ENCODE measurements around the gene BTBD19. TPM values are rescaled to one million over a fixed set of nuclear protein-coding genes. Genes with fewer than 3 reads are reported as not detected.

The BTBD19 gene
- total and polyA plus RNA-seq, 9 of the 15 experiments (the other 6 are each of a cell fraction or from before 2014, with no cell fraction given), result 0.22 to 2.0 (median 0.95) TPM

DNA sequence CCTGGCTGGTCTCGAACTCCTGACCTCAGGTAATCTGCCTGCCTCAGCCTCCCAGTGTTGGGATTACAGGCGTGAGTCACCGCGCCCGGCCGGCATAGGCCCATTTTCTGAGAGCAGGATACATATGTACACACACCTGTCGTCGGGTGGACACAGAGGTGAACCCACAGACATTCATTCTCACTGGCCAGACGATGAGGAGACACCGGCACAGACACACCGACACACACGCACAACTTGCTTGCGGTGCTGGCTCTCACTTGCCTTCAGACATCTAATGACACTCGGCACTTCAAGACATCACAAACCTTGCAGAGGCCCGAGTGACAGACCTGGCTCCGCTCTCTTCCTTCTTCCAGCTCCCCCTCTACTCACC, 34.2 kb downstream of the BTBD19 start:
- Histone ChIP-seq H3K4me2 (ENCODE audit: insufficient read depth, low read length) (peak overlapping the region; percentile 82), H3K79me2 (ENCODE audit: control insufficient read depth, insufficient read depth, low read length) (no peaks in the 10 kb centered on the region), H3K27ac (ENCODE audit: extremely low read depth, low read depth, low read length) (no peak overlapping the region; the same call in 2 of the 3 replicates), H3K36me3 (ENCODE audit: control insufficient read depth, insufficient read depth, low read length) (no peaks in the 10 kb centered on the region), H3K9ac (ENCODE audit: insufficient read depth in 1 of 2, low read depth in 2 of 2, low read length in 2 of 2) (peak overlapping the region; percentile 58 to 95; a peak in 3 of 4 replicates), H3K4me1 (replicated peaks in 1 of 2; ENCODE audit: control insufficient read depth in 2 of 2, insufficient read depth in 2 of 2, low read length in 2 of 2) (peaks cover 5 to 17% of the 10 kb centered on the region in 2 experiments; a peak in 3 of 5 replicates), H3K4me3 (peak overlapping the region; percentile 56), H3K9me1 (ENCODE audit: control insufficient read depth, insufficient read depth, low read length) (no peaks in the 10 kb centered on the region), H3K9me3 (replicated peaks; ENCODE audit: control insufficient read depth, insufficient read depth, low read depth, low read length) (no peaks in the 10 kb centered on the region), H3K27me3 (ENCODE audit: control insufficient read depth in 2 of 2, insufficient read depth in 2 of 2, low read length in 2 of 2) (no peaks in the 10 kb centered on the region), H4K20me1 (replicated peaks; ENCODE audit: control insufficient read depth, insufficient read depth, low read length) (no peaks in the 10 kb centered on the region), H2AFZ (ENCODE audit: low read depth, low read length) (peak overlapping the region; percentile 86)
- peak in 1 of 4 experiments; percentile 47 for DNase-seq (ENCODE audit: extremely low read depth in 1 of 4, low spot score in 3 of 4)
- peak; percentile 57 for FAIRE-seq
- CTCF ChIA-PET (ENCODE audit: low intra/inter-chr PET ratio), result no interaction called here
- BruUV-seq (replicated peaks), result no TSS peak
- TF ChIP-seq HDAC8 (tag; IDR thresholded peaks at IDR 0.05) (no peak), SIN3A (IDR thresholded peaks at IDR 0.05; ENCODE audit: borderline replicate concordance in 2 of 2, control insufficient read depth in 1 of 2, low read depth in 2 of 2, low read length in 2 of 2) (0 out of 4 replicates have a peak, but pooled peaks of 1 of the 2 experiments have one; percentile 17), CBFA2T3 (IDR thresholded peaks at IDR 0.05) (peak; percentile 54), KDM1A (IDR thresholded peaks at IDR 0.05) (peak; percentile 15 to 44; a peak in 1 of 4 replicates), BCOR (IDR thresholded peaks at IDR 0.05) (peak; percentile 60; the same call in 1 of the 2 replicates), ZNF224 (CRISPR knock-in tag; IDR thresholded peaks at IDR 0.05) (0 out of 2 replicates have a peak, but pooled peaks have one; percentile 33), FOXK1 (CRISPR knock-in tag; IDR thresholded peaks at IDR 0.05; ENCODE audit: borderline replicate concordance) (no peak), TOE1 (IDR thresholded peaks at IDR 0.05; ENCODE audit: borderline replicate concordance) (0 out of 2 replicates have a peak, but pooled peaks have one; percentile 6), TOE1 (CRISPR knock-in tag; IDR thresholded peaks at IDR 0.05; ENCODE audit: borderline replicate concordance, low read depth) (no peak), ARID1B (IDR thresholded peaks at IDR 0.05) (peak; percentile 48; the same call in 1 of the 2 replicates), ZNF134 (CRISPR knock-in tag; conservative IDR thresholded peaks at IDR 0.05) (no peak), FOSL1 (tag; conservative IDR thresholded peaks at IDR 0.05) (peak; percentile 33; the same call in 1 of the 2 replicates), JUND (IDR thresholded peaks at IDR 0.05; ENCODE audit: borderline replicate concordance, low read depth, low read length) (peak; percentile 48; the same call in 1 of the 2 replicates), JUND (tag; IDR thresholded peaks at IDR 0.05; ENCODE audit: borderline replicate concordance, low read depth, low read length) (no peak), RCOR1 (IDR thresholded peaks at IDR 0.05; ENCODE audit: borderline replicate concordance in 1 of 2, low read depth in 2 of 2, low read length in 2 of 2) (0 out of 4 replicates have a peak, but pooled peaks of 1 of the 2 experiments have one; percentile 1), NCOA1 (IDR thresholded peaks at IDR 0.05; ENCODE audit: low read depth) (0 out of 2 replicates have a peak, but pooled peaks have one; percentile 20)
- TF ChIP-seq, protein P1, sequence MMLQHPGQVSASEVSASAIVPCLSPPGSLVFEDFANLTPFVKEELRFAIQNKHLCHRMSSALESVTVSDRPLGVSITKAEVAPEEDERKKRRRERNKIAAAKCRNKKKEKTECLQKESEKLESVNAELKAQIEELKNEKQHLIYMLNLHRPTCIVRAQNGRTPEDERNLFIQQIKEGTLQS (IDR thresholded peaks at IDR 0.05), result peak; percentile 63
- TF ChIP-seq, protein P1 (CRISPR knock-in tag; conservative IDR thresholded peaks at IDR 0.05), result no peak
- TF ChIP-seq, protein P2, sequence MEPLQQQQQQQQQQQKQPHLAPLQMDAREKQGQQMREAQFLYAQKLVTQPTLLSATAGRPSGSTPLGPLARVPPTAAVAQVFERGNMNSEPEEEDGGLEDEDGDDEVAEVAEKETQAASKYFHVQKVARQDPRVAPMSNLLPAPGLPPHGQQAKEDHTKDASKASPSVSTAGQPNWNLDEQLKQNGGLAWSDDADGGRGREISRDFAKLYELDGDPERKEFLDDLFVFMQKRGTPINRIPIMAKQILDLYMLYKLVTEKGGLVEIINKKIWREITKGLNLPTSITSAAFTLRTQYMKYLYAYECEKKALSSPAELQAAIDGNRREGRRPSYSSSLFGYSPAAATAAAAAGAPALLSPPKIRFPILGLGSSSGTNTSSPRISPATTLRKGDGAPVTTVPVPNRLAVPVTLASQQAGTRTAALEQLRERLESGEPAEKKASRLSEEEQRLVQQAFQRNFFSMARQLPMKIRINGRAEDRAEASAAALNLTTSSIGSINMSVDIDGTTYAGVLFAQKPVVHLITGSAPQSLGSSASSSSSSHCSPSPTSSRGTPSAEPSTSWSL (CRISPR knock-in tag; IDR thresholded peaks at IDR 0.05; ENCODE audit: borderline replicate concordance), result no peak
- peak; percentile 65 for ATAC-seq
- intact Hi-C loops (cut with micrococcal nuclease) (no loop called here), in situ Hi-C loops (cut with MboI) (loop anchor here (5.0 kb wide), 1 partner anchor 460 kb away; no protein-coding TSS in a partner anchor)
- WGBS (ENCODE audit: insufficient coverage, low coverage, missing lambda C conversion rate), result 18% methylated on average over 16 of the region's 16 CpGs
- POLR2A ChIA-PET, result interaction anchor here (0.6 to 2.9 kb wide), 13 partner anchors 8 to 616 kb away, joined by 3 to 20 read pairs (median 4); no protein-coding TSS in a partner anchor

Data from K562 (cell line).